Left cardiac atrium (tissue), 4 donors: ENCODE results near the gene MYH6. TPM values are rescaled to one million over a fixed set of nuclear protein-coding genes. Genes with fewer than 3 reads are reported as not detected.

Experiments used
- ATAC-seq, 2 donors: fragments of 200-7000 bp; cut with Tn5 transposase; one replicate each; pipeline ENCODE4 v1.9.1; 2020; ENCODE audit warnings: mild to moderate bottlenecking in 2 of 2, moderate library complexity in 2 of 2
- DNase-seq: peaks from one replicate; pipeline ENCODE4 v3.0.0-alpha.2; 2020
- intact Hi-C, 2 donors: fragments of 100-400 bp; cut with DNase I; formaldehyde crosslinking; loops; one replicate each; pipeline versions ENCODE4 v1.14.1 to v1.15.1; 2022 to 2023
- total RNA-seq, 2 donors: library from RNA; stranded (reverse); fragmentation: NEBNext Ultra II Directional; extraction: Animal tissue kit (Norgen Biotek cat#: 25700); gene quantifications; one replicate each; pipeline ENCODE4 v1.2.1, GENCODE V29; 2021
- donor health status: DM: no; HTN: yes; CAD: no.
- donor health status: DM: no; HTN: yes; CAD: no; lungs with severe emphysema.
- donor health status: DM: yes; HTN: yes; CAD: no.
- donor health status: Dilated cardiomyopathy.

Gene MYH6
- total RNA-seq, 2 donors from 2014 or later, result 10,415 to 11,820 TPM

DNA sequence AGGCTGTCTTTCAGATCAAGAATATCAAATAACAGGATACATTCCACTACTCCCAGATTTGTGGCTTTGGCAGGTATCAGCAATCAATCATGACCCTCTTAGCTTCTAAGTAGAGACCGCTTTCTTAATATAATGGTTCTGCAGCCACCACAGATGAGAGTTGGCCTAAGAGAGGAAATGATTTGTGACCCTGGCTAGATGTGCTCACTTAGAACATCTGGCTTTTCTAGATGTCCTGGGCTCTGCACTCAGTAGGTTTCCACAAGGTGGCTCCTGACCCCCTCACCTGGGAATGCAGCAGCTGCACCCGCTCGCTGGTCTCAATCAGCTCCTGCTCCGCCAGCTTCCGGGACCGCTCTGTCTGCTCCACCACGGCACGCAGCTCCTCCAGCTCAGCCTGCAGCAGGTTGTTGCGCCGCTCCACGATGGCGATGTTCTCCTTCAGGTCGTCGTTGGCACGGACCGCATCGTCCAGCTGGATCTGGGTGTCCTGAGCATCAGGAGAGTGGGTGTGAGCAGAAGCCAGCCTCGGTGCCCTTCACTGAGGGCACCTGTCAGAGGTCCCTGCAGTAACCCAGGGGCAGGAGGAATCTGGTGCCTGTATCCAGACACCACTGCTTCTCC lies 22.3 kb downstream of the MYH6 start:
- intact Hi-C loops, result no loop called here
- ATAC-seq (no peak), DNase-seq (no peak)

- DNase-seq (no peak), ATAC-seq (no peak)
- intact Hi-C loops, result no loop called here
These were observed 22.8 kb downstream of the MYH6 start for GRCh38 chr14:23385244-23385641.

- DNase-seq (no peak), ATAC-seq (no peak)
- intact Hi-C loops, result no loop called here
These were observed 23.6 kb downstream of the MYH6 start for GRCh38 chr14:23384364-23385080.

DNA sequence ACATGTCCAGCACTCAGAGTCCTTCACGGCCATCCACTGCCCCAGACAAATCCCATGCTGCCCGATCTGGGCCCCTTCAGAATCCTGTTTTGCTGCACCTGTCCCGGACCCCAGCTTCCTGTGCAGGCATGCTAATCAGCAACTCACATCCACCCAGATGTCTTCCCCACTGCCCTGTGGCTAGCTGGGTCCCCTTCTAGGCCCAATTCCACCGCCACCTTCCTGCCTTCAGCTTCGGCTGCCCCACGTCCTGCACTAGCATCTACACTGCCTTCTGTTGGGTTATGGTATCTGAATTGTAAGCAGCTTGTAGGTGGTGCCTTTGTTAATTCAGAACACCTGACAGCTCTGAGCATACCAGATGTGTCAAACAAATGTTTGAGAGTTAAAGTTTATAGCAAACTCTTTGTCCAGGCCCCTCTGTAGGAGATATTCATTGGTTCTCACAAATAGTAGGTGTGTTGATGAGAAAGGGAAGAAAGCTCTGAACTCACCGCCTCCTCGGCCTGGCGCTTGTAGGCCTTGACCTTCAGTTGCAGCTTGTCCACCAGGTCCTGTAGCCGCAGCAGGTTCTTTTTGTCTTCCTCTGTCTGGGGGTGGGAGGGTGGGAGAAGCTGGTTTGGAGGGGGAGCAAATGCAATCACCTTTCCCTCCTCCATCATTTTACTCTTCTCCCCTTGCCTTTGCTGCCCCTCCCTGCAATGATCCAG lies 25.2 kb downstream of the MYH6 start:
- intact Hi-C loops, result no loop called here
- DNase-seq (no peak), ATAC-seq (no peak)

GRCh38 chr14:23382276-23382675 lies 25.8 kb downstream of the MYH6 start:
- no peak for DNase-seq
- ATAC-seq, result no peak
- intact Hi-C loops, result no loop called here

DNA sequence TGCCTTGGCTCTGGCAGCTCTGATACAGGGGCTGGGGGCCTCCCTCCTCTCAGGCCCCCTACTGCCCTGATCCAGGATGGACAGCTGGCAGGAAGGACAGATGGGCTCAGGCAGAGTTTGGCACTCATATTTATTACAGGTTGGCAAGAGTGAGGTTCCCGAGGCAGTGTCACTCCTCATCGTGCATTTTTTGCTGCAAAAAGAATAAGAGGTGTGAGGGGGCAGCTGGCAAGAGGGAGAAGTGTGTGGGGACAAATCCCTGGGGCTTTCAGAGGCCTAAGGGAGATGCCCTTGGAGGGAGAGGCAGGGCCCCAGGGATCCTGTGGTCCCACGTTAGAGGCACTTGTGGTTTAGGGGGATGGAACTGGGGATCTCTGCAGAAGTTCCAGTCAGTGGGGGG lies 26.2 kb downstream of the MYH6 start:
- intact Hi-C loops, result no loop called here
- no peak for ATAC-seq
- DNase-seq, result no peak

DNA sequence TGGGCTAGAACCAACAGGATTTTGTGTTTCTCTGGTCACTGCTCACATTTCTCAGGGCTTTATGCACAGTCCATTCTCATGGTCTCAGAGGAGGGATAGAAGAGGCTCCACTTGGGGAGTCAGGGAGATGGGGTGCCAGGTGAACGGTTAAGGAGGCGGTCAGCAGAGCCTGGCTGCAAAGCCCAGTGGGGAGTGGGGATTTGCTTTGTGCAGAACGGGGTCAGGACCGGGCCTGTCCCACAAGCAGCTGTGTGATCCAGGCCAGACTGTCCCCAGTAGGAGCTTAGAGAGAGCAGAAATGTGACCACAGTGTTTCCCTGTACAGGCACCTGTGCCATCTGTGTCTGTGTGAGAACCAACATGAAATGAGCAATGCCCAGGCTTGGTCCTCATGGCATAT lies 27.1 kb downstream of the MYH6 start:
- DNase-seq, result no peak
- ATAC-seq, result no peak
- intact Hi-C loops, result no loop called here

DNA sequence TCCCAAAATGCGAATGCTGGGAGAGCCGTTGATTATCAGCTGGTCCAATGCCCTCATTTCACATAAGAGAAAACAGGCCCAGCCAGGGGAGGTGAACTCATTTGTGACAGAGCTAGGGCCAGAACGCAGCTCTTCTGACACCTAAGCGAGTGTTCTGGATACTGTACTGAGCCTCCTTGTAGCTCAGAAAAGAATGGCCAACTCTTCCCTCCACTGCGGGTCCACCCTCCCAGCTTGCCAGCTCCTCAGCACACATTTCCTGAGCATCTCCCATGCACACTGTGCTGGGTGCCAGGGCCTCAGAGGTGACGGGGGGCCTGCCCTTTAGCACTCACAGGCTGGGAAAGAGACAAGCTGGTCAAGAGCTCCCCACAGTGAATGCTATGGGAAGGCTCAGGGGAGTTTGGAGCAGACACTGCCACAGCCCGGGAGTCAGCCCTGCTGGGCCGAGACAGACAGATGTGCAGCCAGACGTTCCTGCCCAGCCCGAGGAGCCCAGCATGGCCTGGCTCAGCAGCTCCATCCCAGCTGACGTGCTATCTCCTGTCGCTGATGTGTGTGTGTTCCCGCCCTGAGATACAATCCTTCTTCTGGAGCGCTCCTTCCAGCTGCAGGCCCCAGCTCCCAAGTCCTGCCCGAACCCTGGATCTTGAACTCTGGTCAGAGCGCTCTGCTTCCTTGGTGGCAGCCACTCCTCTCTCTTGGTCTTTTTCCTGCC lies 27.7 kb downstream of the MYH6 start:
- DNase-seq (no peak), ATAC-seq (peak; percentile 1 to 4)
- intact Hi-C loops, result no loop called here

DNA sequence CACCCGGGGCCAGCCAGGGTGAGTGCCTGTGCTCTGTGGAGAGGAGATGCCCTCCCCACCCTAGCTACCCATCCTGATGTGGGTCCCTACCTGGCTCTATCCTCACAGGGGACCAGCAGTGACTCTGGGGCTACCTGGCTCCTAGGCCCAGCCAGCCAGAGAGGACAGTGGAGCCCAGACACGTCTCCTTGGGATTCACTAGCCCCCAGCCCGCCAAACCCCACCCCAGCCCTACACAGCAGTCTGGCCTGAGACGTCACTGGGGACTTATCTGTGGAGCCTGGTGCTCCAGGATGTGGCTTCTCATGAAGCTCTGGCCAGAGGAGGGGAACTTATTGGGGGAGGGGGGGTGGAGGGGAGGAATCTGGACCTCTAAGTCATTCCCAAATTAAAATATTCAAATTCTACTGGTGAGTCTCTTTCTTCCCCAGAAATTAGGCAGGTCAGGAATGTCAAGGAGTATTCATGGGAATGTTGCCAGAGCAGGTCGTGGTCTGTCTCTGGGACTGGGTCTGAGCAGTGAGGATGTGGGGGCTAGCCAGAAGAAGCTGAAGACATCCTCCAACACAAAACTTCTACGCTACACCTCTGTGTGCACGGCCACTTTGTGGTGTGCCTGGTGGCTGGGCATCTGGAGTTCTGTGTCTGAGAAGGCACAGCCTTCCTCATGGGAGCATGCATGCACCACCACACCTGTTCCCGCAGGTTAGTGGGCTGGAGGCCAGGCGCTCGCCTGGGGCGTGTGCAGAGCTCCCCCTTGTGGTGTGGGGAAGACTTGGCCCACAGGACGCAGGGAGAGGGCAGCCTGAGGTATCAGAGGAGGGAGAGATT lies 28.5 kb downstream of the MYH6 start:
- ATAC-seq (peak; percentile 12 to 18), DNase-seq (peak; percentile 71)
- intact Hi-C loops, result no loop called here

DNA sequence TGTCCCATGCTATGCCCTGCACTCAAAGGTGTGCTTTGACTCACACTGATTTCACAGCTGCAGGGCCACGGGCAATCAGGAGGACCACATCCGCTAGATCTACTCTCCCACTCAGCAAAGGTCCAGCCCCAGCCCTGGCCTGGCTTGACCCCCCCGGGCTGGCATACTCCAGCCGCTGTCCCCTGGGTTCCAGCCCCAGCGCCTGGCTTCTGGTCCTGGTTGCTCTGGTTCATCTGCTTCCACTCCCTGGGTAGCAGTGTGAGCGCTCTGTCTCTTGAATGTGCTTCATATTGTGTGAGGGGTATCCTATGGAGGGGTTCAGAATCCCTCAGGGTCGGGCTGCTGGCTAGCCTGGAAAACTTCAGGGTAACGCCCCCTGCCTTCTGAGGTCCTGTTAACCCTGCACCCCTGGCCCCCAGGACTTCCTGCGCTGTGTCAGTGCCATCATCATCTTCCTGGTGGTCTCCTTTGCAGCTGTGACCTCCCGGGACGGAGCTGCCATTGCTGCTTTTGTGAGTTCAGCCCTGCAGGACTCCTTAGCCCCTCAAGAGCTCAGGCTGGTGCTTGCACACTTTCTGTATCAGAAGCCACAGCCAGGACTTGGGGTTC lies 29.4 kb downstream of the MYH6 start:
- peak; percentile 10 to 12 for ATAC-seq
- peak; percentile 58 for DNase-seq
- intact Hi-C loops, result no loop called here

DNA sequence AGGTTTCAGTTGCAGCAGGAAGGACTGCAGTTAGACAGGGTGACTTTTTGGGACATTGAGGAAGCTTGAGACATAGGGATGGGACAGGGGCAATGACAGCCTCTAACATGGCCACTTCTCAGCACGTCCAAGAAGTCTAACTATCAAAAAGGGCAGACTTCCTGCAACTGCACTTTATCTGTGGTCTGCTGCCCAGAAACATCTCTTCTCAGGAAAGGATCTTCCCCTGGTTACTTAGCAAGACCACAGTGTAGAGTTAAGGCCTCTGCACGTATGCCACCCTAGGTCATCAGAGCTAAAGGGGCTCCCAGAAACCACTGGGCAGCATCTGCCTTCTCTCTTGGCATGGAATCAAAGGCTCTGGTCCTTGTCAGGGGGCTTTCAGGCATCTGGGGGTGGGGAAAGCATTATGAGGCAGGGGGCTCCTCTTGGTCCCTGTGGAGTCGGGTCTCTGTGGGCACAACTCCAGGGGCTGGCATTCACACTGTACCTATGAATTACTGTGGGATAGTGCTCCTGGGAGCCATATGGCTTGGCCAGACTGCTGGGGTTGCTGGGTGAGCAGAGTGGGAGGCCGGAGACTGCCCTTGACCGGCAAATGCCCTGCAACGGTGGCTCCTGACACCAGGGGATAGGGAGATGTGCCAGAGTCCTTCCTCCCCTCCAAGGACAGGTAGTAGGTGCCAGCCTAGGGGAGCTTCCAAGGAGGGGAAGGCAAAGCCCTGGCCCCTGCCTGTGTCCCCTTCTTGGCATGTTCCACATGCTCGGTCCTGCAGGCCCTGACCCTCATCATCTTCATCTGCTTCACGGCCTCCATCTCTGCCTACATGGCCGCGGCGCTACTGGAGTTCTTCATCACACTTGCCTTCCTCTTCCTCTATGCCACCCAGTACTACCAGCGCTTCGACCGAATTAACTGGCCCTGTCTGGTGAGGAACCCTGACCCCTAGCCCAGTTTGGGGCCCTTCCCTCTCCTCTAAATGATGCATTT lies 30.2 kb downstream of the MYH6 start:
- ATAC-seq (peak; percentile 3 to 5), DNase-seq (peak; percentile 46)
- intact Hi-C loops, result no loop called here

DNA sequence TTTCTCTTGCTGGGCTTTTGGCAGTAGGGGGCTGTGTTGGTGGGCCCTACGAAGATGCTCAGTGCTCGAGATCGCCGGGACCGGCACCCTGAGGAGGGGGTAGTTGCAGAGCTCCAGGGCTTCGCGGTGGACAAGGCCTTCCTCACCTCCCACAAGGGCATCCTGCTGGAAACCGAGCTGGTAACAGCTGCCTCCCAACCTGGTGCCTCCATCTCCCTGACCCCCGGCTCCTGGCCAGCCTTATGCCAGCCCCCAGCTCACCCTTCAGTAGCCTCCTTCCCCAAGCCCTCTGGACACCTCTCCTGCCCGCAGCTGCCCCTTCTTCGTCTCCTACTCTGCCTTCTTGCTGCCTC lies 30.9 kb downstream of the MYH6 start:
- intact Hi-C loops, result no loop called here
- ATAC-seq, result no peak
- peak; percentile 37 for DNase-seq

- ATAC-seq (peak; percentile 2 to 5), DNase-seq (peak; percentile 51)
- intact Hi-C loops, result no loop called here
These were observed 31.4 kb downstream of the MYH6 start, which contains the start of gene CMTM5 for GRCh38 chr14:23376482-23377197. TSS of gene CMTM5 (plus strand) at chr14:23377046. CDS start at chr14:23377252, 206 bp downstream.

DNA sequence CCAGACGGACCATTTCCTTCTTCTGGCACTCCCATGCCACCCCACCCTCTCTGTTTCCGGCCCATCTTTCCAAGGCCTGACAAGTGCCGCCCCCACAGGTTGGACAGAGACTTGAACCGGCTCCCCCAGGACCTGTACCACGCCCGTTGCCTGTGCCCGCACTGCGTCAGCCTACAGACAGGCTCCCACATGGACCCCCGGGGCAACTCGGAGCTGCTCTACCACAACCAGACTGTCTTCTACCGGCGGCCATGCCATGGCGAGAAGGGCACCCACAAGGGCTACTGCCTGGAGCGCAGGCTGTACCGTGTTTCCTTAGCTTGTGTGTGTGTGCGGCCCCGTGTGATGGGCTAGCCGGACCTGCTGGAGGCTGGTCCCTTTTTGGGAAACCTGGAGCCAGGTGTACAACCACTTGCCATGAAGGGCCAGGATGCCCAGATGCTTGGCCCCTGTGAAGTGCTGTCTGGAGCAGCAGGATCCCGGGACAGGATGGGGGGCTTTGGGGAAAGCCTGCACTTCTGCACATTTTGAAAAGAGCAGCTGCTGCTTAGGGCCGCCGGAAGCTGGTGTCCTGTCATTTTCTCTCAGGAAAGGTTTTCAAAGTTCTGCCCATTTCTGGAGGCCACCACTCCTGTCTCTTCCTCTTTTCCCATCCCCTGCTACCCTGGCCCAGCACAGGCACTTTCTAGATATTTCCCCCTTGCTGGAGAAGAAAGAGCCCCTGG lies 32.4 kb downstream of the MYH6 start:
- no peak for DNase-seq
- no peak for ATAC-seq
- intact Hi-C loops, result no loop called here

GRCh38 chr14:23373041-23373440 lies 35.0 kb downstream of the MYH6 start:
- intact Hi-C loops, result no loop called here
- no peak for ATAC-seq
- DNase-seq, result no peak

- ATAC-seq (no peak), DNase-seq (no peak)
- intact Hi-C loops, result no loop called here
These were observed 35.6 kb downstream of the MYH6 start, which contains the start of gene IL25 for GRCh38 chr14:23372509-23372908. TSS of gene IL25 (plus strand) at chr14:23372809.
